IPS-18a (cell line): ENCODE data around the gene GYPA.
"Not testable (repeated sequence)": the region's sequence is repeated elsewhere in the genome, so short reads cannot be mapped to it uniquely, and the experiment has no call there.

ENCODE experiments used
- H3K27ac ChIP-seq: one replicate; pipeline ENCODE4 v1.5.1; 2013; ENCODE audit warnings: low read length
- H3K27me3 ChIP-seq: one replicate; pipeline ENCODE4 v1.6.1; 2013; ENCODE audit warnings: mild to moderate bottlenecking, low read length; ENCODE audit not compliant: control insufficient read depth, insufficient read depth
- H3K36me3 ChIP-seq: one replicate; pipeline ENCODE4 v1.6.1; 2013; ENCODE audit warnings: low read depth, low read length; ENCODE audit not compliant: control insufficient read depth
- H3K4me1 ChIP-seq: one replicate; pipeline ENCODE4 v1.6.1; 2013; ENCODE audit warnings: low read depth, low read length; ENCODE audit not compliant: control insufficient read depth
- H3K4me3 ChIP-seq: one replicate; pipeline ENCODE4 v1.5.1; 2013; ENCODE audit warnings: low read length
- H3K9ac ChIP-seq: one replicate; pipeline ENCODE4 v1.6.1; 2013; ENCODE audit warnings: mild to moderate bottlenecking, low read length, moderate library complexity
- H3K9me3 ChIP-seq: one replicate; pipeline ENCODE4 v1.6.1; 2013; ENCODE audit warnings: low read depth, low read length; ENCODE audit not compliant: control insufficient read depth

Gene GYPA

DNA sequence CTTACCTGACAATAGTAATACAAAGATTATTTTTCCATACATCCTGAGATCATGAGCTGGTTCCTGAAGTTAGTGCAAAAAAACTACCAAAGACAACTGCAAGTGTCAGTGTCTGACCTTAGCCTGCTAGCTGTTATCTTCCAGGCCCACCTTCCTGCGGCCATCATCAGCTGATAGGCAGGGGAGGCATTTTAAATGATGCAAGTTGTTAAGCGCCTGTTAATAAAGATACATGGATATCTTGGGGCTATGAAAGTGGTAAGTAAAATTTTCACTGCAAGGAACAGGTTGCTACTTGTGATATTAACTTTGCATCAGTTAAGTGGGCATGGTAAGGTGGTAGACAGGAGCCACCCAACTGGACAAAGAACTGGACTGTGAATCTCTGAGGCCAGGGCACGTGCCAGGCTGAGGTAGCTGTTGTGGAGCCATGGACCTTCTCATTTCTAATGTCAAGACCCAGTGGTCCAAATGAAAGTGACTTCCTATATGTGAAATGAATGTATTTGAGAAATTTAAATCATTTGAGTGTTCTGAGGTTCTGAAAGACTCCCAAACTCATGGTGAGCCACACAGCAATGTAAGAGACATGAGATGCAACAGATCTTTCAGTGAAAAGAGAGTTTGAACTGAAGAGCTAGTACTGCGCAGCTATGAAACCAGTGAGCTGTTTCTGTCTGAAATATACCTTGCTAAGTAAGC lies at the start of gene GYPA:
Gene GYPA, minus strand, starts transcription at position 125 of the 702 bp plus-strand sequence. Its CDS starts 83 bp downstream, at position 42.
- not testable (repeated sequence) for H3K9ac ChIP-seq, H3K27ac ChIP-seq, H3K4me3 ChIP-seq, H3K9me3 ChIP-seq, H3K4me1 ChIP-seq, H3K27me3 ChIP-seq, H3K36me3 ChIP-seq

GRCh38 chr4:144190009-144190408 lies 49.5 kb upstream of the GYPA start:
- Histone ChIP-seq H3K36me3 (no peaks in the 10 kb centered on the region), H3K27me3 (no peaks in the 10 kb centered on the region), H3K4me1 (peaks cover 13% of the 10 kb centered on the region), H3K27ac (no peak overlapping the region), H3K9me3 (no peaks in the 10 kb centered on the region), H3K4me3 (no peak overlapping the region), H3K9ac (no peak overlapping the region)

DNA sequence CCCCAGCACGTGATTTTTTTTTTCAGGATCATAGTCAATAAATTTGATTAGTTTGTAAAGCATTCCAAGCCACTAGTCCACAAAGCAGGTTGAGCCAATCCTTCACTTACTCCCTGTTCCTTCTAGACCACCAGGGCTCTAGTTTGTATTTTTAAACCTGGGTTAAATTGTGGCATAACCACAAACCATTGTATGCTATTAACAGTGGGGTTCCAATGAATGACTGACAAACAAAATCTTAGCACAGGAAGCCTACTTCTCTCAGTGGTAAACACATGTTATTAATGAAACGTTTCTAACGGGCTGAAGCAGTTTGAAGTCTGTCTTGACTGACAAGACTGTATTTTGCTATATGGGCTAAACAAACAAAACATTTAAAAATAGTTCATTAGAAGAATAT lies 48.6 kb upstream of the GYPA start:
- Histone ChIP-seq H3K4me3 (no peak overlapping the region), H3K4me1 (peaks cover 13% of the 10 kb centered on the region), H3K27me3 (no peaks in the 10 kb centered on the region), H3K9me3 (no peaks in the 10 kb centered on the region), H3K36me3 (no peaks in the 10 kb centered on the region), H3K27ac (no peak overlapping the region), H3K9ac (no peak overlapping the region)

- no peaks in the 10 kb centered on the region for H3K27me3 ChIP-seq
- peaks cover 11% of the 10 kb centered on the region for H3K4me1 ChIP-seq
- no peaks in the 10 kb centered on the region for H3K9me3 ChIP-seq
- H3K9ac ChIP-seq, result no peak overlapping the region
- no peak overlapping the region for H3K27ac ChIP-seq
- H3K36me3 ChIP-seq, result no peaks in the 10 kb centered on the region
- H3K4me3 ChIP-seq, result no peak overlapping the region
Observed at GRCh38 chr4:144185086-144185485, 44.6 kb upstream of the GYPA start.

DNA sequence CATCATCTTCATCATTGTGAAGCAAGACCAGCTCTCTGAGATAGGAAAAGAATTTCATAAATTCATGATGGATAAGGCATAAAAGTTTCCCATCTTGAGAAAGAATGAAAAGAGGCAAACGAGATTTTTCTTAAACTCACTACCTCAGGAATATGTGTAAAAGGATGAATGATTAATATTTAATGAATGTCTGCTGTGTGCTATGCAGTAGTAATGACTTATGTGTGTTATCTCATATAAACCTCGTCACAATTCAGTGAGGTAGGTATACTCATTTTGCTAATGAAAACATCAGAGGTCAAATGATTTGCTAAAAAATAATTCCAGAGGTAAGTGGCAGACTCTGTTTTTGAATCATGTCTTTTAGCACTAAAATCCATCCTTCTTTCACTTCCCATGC lies 42.6 kb upstream of the GYPA start:
- no peaks in the 10 kb centered on the region for H3K36me3 ChIP-seq
- no peaks in the 10 kb centered on the region for H3K27me3 ChIP-seq
- H3K9ac ChIP-seq, result no peak overlapping the region
- H3K4me1 ChIP-seq, result peaks cover 7% of the 10 kb centered on the region
- no peaks in the 10 kb centered on the region for H3K9me3 ChIP-seq
- H3K4me3 ChIP-seq, result no peak overlapping the region
- H3K27ac ChIP-seq, result no peak overlapping the region

DNA sequence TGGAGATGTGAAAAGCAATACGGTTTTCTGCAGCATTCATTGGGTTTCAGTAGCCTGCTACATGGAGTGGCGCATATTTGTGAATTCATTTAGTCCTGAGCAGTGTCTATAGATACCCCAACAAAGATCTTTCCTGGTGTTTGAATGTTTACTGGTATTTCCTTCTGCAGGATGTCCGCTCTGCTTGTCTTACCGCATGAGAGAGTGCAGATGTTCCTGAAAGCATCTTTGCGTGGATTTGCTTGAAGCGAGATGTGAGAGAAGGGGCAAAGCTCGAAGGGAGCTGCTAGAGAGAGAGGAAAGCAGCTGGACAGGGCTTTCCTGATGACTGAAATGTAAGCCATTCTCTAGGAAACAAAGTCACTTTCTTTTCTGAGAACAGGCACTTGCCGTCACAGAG lies 40.9 kb upstream of the GYPA start:
- no peaks in the 10 kb centered on the region for H3K27me3 ChIP-seq
- H3K27ac ChIP-seq, result no peak overlapping the region
- peaks cover 10% of the 10 kb centered on the region for H3K4me1 ChIP-seq
- no peak overlapping the region for H3K9ac ChIP-seq
- no peak overlapping the region for H3K4me3 ChIP-seq
- no peaks in the 10 kb centered on the region for H3K36me3 ChIP-seq
- no peaks in the 10 kb centered on the region for H3K9me3 ChIP-seq

DNA sequence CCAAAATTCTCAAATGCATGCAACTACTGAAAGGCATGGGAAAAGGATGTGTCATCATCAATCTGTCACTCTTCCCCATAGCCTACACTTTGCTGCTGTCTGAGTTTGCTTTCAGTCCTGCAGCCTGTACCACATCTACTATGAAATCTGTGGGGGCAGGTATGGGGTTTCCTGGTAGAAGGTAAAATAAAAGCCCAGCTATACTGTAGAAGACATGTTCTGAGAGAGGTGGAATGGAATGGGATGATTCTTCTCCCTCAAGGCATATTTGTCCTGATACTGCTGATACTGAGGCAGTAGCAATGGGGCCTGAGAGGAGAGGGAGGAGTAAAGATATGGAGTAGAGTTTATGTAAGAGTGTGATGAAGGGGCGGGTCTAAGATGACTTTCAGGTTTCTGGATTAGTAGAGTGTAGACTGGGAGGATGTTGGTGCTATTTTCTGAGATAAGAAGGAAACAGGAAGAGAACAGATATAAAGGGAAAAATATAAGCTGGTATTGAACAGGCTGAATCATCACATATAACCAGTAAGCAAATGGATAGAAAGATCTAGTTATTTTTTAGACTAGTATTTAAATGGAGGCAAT lies 38.7 kb upstream of the GYPA start:
- H3K9me3 ChIP-seq, result no peaks in the 10 kb centered on the region
- peaks cover 10% of the 10 kb centered on the region for H3K4me1 ChIP-seq
- H3K27ac ChIP-seq, result no peak overlapping the region
- H3K27me3 ChIP-seq, result no peaks in the 10 kb centered on the region
- no peak overlapping the region for H3K9ac ChIP-seq
- H3K36me3 ChIP-seq, result no peaks in the 10 kb centered on the region
- H3K4me3 ChIP-seq, result no peak overlapping the region

GRCh38 chr4:144178414-144178813 lies 37.9 kb upstream of the GYPA start:
- Histone ChIP-seq H3K4me1 (peaks cover 10% of the 10 kb centered on the region), H3K9ac (no peak overlapping the region), H3K36me3 (no peaks in the 10 kb centered on the region), H3K9me3 (no peaks in the 10 kb centered on the region), H3K27ac (no peak overlapping the region), H3K27me3 (no peaks in the 10 kb centered on the region), H3K4me3 (no peak overlapping the region)

DNA sequence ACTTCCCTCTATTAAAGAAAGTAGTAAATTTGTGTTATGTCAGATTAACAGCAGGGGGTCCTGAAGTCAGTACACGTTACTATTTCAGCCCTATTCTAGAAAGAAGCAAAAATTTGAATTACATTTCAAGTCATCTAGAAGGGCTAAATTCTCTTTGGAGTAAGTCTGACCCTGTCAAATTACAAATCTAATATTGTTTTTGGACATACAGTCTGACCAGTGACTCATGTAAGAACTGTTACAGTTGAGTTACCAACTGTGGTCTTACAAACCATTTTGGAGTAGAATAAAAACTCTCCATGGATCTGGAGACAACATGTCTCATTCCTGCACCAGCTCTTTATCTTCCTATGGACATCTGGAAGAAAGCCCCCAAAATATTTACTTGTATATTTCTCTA lies 36.0 kb upstream of the GYPA start:
- no peak overlapping the region for H3K27ac ChIP-seq
- H3K9me3 ChIP-seq, result no peaks in the 10 kb centered on the region
- H3K9ac ChIP-seq, result no peak overlapping the region
- H3K36me3 ChIP-seq, result no peaks in the 10 kb centered on the region
- H3K27me3 ChIP-seq, result no peaks in the 10 kb centered on the region
- H3K4me3 ChIP-seq, result no peak overlapping the region
- H3K4me1 ChIP-seq, result peaks cover 10% of the 10 kb centered on the region

DNA sequence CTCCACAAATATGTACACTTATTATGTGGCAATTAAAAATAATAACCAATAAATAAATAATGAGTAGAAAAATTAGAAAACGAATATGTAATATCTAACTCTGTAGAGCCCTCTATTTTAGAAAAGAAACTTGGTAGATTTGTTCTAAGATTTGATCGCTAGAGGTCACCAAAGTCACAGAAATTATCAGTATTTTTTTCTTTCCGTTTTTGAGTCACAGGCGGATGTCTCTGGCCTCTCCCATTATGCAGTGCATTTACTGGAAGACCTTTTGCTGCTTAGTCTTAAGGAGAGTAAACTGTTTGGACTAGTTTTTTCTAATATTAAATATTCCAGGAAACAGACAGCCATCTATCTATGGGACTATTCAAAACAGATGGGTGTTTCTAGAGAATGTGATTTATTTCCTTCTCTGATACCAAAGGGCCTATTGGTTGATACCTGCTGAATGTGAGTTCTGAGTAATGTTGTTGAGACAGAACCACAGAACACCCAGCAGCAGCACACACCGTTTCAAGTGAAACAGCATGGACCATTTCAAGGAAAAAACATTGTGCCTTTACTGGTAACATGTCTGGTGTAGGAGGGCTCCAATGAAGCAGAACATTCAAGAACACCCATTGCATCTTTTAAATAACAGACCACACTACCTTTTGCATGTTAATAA lies 34.0 kb upstream of the GYPA start:
- Histone ChIP-seq H3K27me3 (no peaks in the 10 kb centered on the region), H3K27ac (no peak overlapping the region), H3K4me1 (peaks cover 10% of the 10 kb centered on the region), H3K9me3 (no peaks in the 10 kb centered on the region), H3K36me3 (no peaks in the 10 kb centered on the region), H3K9ac (no peak overlapping the region), H3K4me3 (no peak overlapping the region)

DNA sequence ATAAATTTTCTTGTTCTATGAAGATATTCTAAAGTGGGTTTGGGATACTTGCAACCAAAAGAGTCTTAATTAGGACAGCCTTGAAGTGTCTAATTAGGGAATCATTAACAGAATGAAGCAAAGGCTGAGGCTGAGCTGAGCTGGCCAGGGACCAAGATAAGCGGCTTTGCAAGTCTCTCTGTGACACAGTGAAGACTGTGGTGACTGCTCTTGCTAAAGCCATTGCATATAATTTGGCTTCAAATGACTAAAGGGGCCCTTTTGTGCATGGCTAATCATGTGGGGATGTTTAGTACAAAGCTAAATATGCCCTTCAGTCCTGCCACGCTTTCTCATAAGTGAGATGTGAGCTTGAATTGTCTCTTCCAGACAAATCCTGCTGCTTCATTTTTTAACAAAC lies 31.2 kb upstream of the GYPA start:
- Histone ChIP-seq H3K9me3 (no peaks in the 10 kb centered on the region), H3K27me3 (no peaks in the 10 kb centered on the region), H3K36me3 (no peaks in the 10 kb centered on the region), H3K4me1 (no peaks in the 10 kb centered on the region), H3K4me3 (no peak overlapping the region), H3K27ac (no peak overlapping the region), H3K9ac (no peak overlapping the region)

DNA sequence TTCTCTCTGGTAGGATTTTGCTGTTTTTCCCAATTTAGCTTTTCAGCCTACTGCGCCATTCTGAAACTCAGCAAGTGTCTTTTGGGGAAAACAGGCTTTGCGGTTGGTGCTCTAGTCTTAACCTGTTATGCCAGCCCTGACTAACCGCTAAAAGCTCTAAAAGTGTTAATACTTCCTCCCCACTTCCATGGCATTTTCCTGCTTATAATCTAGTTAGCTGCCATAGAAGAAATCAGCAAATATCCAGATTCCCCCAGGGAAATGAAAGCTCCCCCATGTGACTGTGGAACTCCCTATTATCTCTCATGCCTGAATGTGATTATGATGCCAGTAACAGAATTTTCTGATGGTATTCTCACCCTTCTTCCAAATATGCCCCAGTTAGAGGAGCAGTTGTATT lies 28.7 kb upstream of the GYPA start:
- Histone ChIP-seq H3K27ac (no peak overlapping the region), H3K4me3 (no peak overlapping the region), H3K9me3 (no peaks in the 10 kb centered on the region), H3K36me3 (no peaks in the 10 kb centered on the region), H3K27me3 (no peaks in the 10 kb centered on the region), H3K4me1 (no peaks in the 10 kb centered on the region), H3K9ac (no peak overlapping the region)
